HEK293 (cell line): ENCODE data around the gene PARPBP.
"Not testable (repeated sequence)": the region's sequence is repeated elsewhere in the genome, so short reads cannot be mapped to it uniquely, and the experiment has no call there.

ENCODE experiments used
- CTCF ChIA-PET: fragments of 350-600 bp; formaldehyde crosslinking; extraction: SDS; loops from one replicate; lab custom pipeline; 2021; ENCODE audit warnings: antibody characterized with exemption; lab: Yijun Ruan, JAX
- POLR2A ChIA-PET: fragments of 300-600 bp; formaldehyde crosslinking; extraction: SDS; loops from one replicate; lab custom pipeline; 2020; ENCODE audit warnings: antibody characterized with exemption, inconsistent platforms; lab: Yijun Ruan, JAX
- H3K27ac ChIP-seq: fragments of 200-500 bp; sonication (Bioruptor generic); 2 replicates; pipeline ENCODE4 v1.5.1; 2014; ENCODE audit warnings: low read depth, low read length, control low read depth, inconsistent platforms; ENCODE audit errors: extremely low read depth
- H3K36me3 ChIP-seq, 2 experiments: fragments of 200-500 bp in 1 of 2; sonication (Bioruptor generic) in 1 of 2; 1 replicate in 1 of 2; 2 replicates in 1 of 2; pipeline ENCODE4 v1.5.1; 2014 to 2017; ENCODE audit warnings: inconsistent platforms in 2 of 2, low read length in 2 of 2; ENCODE audit not compliant: control insufficient read depth in 2 of 2, insufficient read depth in 1 of 2
- H3K4me1 ChIP-seq: fragments of 200-500 bp; sonication (Bioruptor generic); 2 replicates; pipeline ENCODE4 v1.5.1; 2014; ENCODE audit warnings: mild to moderate bottlenecking, low read length, inconsistent platforms; ENCODE audit not compliant: control insufficient read depth, insufficient read depth
- H3K4me3 ChIP-seq: 2 replicates; pipeline ENCODE4 v1.5.1; 2011; ENCODE audit warnings: low read depth, mild to moderate bottlenecking, control low read depth, low read length, moderate library complexity
- H3K9me3 ChIP-seq: fragments of 200-500 bp; sonication (Bioruptor generic); 2 replicates; pipeline ENCODE4 v1.5.1; 2014; ENCODE audit warnings: low read depth, low read length, inconsistent platforms; ENCODE audit not compliant: control insufficient read depth, insufficient read depth
- HOXA7 ChIP-seq: sonication (generic); formaldehyde crosslinking; IDR thresholded peaks from 2 replicates; pipeline ENCODE4 v1.8.1; 2022; ENCODE audit warnings: missing genetic modification reagents, borderline replicate concordance
- KLF10 ChIP-seq: fragments of 450-650 bp; IDR thresholded peaks from 2 replicates; pipeline ENCODE4 v1.5.1; 2018; ENCODE audit warnings: missing biosample characterization, mild to moderate bottlenecking, missing genetic modification characterization
- KLF16 ChIP-seq: fragments of 450-650 bp; formaldehyde crosslinking; IDR thresholded peaks from 2 replicates; pipeline ENCODE4 v1.5.1; 2017; ENCODE audit warnings: missing biosample characterization, missing genetic modification characterization
- MZF1 ChIP-seq: fragments of 450-650 bp; formaldehyde crosslinking; IDR thresholded peaks from 2 replicates; pipeline ENCODE4 v1.5.1; 2017; ENCODE audit warnings: missing biosample characterization, missing genetic modification characterization, borderline replicate concordance
- RBAK ChIP-seq: fragments of 450-650 bp; formaldehyde crosslinking; IDR thresholded peaks from 2 replicates; pipeline ENCODE4 v1.5.1; 2016; ENCODE audit warnings: missing biosample characterization, missing genetic modification characterization
- SCRT1 ChIP-seq: fragments of 450-650 bp; formaldehyde crosslinking; IDR thresholded peaks from 2 replicates; pipeline ENCODE4 v1.5.1; 2016; ENCODE audit warnings: missing biosample characterization, missing genetic modification characterization, borderline replicate concordance
- ZNF132 ChIP-seq: fragments of 450-650 bp; formaldehyde crosslinking; IDR thresholded peaks from 2 replicates; pipeline ENCODE4 v1.5.1; 2017; ENCODE audit warnings: missing biosample characterization, missing genetic modification characterization, borderline replicate concordance
- ZNF133 ChIP-seq: fragments of 450-650 bp; formaldehyde crosslinking; IDR thresholded peaks from 2 replicates; pipeline ENCODE4 v1.5.1; 2016; ENCODE audit warnings: missing biosample characterization, missing genetic modification characterization
- ZNF19 ChIP-seq: fragments of 450-650 bp; formaldehyde crosslinking; IDR thresholded peaks from 2 replicates; pipeline ENCODE4; 2016; ENCODE audit warnings: missing biosample characterization, missing genetic modification characterization, low read depth
- ZNF24 ChIP-seq: fragments of 450-650 bp; formaldehyde crosslinking; IDR thresholded peaks from 2 replicates; pipeline ENCODE4 v1.5.1; 2016; ENCODE audit warnings: missing biosample characterization, missing genetic modification characterization
- ZNF341 ChIP-seq: fragments of 450-650 bp; formaldehyde crosslinking; IDR thresholded peaks from 2 replicates; pipeline ENCODE4; 2016; ENCODE audit warnings: low read depth, missing biosample characterization, missing genetic modification characterization
- ZNF521 ChIP-seq: fragments of 450-650 bp; formaldehyde crosslinking; IDR thresholded peaks from 2 replicates; pipeline ENCODE4 v1.5.1; 2017; ENCODE audit warnings: missing biosample characterization, mild to moderate bottlenecking, missing genetic modification characterization
- ZNF544 ChIP-seq: fragments of 450-650 bp; formaldehyde crosslinking; IDR thresholded peaks from 2 replicates; pipeline ENCODE4 v1.5.0; 2017; ENCODE audit warnings: missing biosample characterization, missing genetic modification characterization
- ZNF555 ChIP-seq: fragments of 450-650 bp; formaldehyde crosslinking; conservative IDR thresholded peaks from 2 replicates; pipeline ENCODE4 v1.5.1; 2017; ENCODE audit warnings: missing biosample characterization, mild to moderate bottlenecking, missing genetic modification characterization, inconsistent platforms
- ZNF768 ChIP-seq: fragments of 450-650 bp; formaldehyde crosslinking; IDR thresholded peaks from 2 replicates; pipeline ENCODE4 v1.5.1; 2018; ENCODE audit warnings: missing biosample characterization, mild to moderate bottlenecking, missing genetic modification characterization
- TF ChIP-seq, protein P1 (sequence below): fragments of 450-650 bp; IDR thresholded peaks from 2 replicates; pipeline ENCODE4 v1.5.1; 2018; ENCODE audit warnings: missing biosample characterization, missing genetic modification characterization
- TF ChIP-seq, protein P2 (sequence below): fragments of 450-650 bp; formaldehyde crosslinking; optimal IDR thresholded peaks from 2 replicates; pipeline ENCODE3; 2016; ENCODE audit warnings: missing biosample characterization, mild to moderate bottlenecking, missing genetic modification characterization
- TF ChIP-seq, protein P3 (sequence below): fragments of 450-650 bp; formaldehyde crosslinking; IDR thresholded peaks from 2 replicates; pipeline ENCODE4 v1.5.1; 2016; ENCODE audit warnings: missing biosample characterization, missing genetic modification characterization
- TF ChIP-seq, protein P4 (sequence below): fragments of 450-650 bp; formaldehyde crosslinking; IDR thresholded peaks from 2 replicates; pipeline ENCODE4 v1.5.1; 2017; ENCODE audit warnings: missing biosample characterization, missing genetic modification characterization

Gene PARPBP

DNA sequence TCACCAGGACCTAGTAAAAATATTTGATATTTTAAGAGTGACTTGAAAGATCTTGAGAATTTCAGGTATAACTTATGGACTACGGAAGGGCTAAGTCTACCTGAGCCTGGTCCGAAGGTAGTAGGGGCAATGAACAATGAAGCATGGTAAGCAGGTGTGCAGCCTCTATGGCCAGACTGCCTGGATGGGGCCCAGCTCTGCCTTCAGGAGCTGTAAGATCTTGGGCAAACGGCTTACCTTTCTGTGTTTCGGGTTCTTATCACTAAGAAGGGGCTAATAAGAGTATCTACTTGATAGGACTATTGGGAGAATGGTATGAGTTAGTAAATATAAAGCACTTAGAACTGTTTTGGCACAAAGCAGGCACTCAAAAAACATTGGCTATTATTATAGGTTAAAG is 39.1 kb upstream of the PARPBP start:
- Histone ChIP-seq H3K27ac (no peak overlapping the region), H3K4me3 (no peak overlapping the region), H3K4me1 (no peaks in the 10 kb centered on the region), H3K36me3 (peaks cover 44 to 77% of the 10 kb centered on the region in 2 experiments), H3K9me3 (no peaks in the 10 kb centered on the region)
- TF ChIP-seq, protein P1, sequence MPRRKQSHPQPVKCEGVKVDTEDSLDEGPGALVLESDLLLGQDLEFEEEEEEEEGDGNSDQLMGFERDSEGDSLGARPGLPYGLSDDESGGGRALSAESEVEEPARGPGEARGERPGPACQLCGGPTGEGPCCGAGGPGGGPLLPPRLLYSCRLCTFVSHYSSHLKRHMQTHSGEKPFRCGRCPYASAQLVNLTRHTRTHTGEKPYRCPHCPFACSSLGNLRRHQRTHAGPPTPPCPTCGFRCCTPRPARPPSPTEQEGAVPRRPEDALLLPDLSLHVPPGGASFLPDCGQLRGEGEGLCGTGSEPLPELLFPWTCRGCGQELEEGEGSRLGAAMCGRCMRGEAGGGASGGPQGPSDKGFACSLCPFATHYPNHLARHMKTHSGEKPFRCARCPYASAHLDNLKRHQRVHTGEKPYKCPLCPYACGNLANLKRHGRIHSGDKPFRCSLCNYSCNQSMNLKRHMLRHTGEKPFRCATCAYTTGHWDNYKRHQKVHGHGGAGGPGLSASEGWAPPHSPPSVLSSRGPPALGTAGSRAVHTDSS (tag by site-specific recombination) = no peak
- TF ChIP-seq MZF1 (no peak), ZNF132 (tag by site-specific recombination) (no peak), ZNF341 (tag by site-specific recombination) (no peak), KLF10 (no peak), ZNF24 (tag by site-specific recombination) (no peak), HOXA7 (CRISPR knock-in tag) (no peak), RBAK (tag by site-specific recombination) (no peak), ZNF521 (tag by site-specific recombination) (no peak), ZNF19 (no peak), ZNF768 (no peak), ZNF133 (tag by site-specific recombination) (no peak), KLF16 (tag by site-specific recombination) (no peak), ZNF555 (no peak), SCRT1 (no peak), ZNF544 (tag by site-specific recombination) (no peak)
- TF ChIP-seq, protein P2, sequence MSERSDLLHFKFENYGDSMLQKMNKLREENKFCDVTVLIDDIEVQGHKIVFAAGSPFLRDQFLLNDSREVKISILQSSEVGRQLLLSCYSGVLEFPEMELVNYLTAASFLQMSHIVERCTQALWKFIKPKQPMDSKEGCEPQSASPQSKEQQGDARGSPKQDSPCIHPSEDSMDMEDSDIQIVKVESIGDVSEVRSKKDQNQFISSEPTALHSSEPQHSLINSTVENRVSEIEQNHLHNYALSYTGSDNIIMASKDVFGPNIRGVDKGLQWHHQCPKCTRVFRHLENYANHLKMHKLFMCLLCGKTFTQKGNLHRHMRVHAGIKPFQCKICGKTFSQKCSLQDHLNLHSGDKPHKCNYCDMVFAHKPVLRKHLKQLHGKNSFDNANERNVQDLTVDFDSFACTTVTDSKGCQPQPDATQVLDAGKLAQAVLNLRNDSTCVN = no peak
- TF ChIP-seq, protein P3, sequence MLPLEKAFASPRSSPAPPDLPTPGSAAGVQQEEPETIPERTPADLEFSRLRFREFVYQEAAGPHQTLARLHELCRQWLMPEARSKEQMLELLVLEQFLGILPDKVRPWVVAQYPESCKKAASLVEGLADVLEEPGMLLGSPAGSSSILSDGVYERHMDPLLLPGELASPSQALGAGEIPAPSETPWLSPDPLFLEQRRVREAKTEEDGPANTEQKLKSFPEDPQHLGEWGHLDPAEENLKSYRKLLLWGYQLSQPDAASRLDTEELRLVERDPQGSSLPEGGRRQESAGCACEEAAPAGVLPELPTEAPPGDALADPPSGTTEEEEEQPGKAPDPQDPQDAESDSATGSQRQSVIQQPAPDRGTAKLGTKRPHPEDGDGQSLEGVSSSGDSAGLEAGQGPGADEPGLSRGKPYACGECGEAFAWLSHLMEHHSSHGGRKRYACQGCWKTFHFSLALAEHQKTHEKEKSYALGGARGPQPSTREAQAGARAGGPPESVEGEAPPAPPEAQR (tag by site-specific recombination) = no peak
- TF ChIP-seq, protein P4, sequence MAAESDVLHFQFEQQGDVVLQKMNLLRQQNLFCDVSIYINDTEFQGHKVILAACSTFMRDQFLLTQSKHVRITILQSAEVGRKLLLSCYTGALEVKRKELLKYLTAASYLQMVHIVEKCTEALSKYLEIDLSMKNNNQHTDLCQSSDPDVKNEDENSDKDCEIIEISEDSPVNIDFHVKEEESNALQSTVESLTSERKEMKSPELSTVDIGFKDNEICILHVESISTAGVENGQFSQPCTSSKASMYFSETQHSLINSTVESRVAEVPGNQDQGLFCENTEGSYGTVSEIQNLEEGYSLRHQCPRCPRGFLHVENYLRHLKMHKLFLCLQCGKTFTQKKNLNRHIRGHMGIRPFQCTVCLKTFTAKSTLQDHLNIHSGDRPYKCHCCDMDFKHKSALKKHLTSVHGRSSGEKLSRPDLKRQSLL (tag by site-specific recombination) = no peak
- ChIA-PET POLR2A (no interaction called here), CTCF (no interaction called here)

DNA sequence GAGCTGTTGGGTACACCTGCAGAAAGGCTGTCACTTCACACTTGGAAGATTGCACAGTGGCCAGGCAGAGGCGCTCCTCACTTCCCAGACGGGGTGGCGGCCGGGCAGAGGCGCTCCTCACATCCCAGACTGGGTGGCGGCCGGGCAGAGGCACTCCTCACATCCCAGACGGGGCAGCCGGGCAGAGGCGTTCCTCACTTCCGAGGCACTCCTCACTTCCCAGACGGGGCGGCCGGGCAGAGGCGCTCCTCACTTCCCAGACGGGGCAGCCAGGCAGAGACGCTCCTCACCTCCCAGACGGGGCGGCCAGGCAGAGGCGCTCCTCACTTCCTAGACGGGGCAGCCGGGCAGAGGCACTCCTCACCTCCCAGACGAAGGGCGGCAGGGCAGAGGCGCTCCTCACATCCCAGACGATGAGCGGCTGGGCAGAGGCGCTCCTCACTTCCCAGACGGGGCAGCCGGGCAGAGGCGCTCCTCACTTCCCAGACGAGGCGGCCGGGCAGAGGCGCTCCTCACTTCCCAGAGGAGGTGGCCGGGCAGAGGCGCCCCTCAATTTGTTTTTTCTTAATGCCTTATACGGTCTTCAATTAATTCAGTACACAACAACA is 30.7 kb upstream of the PARPBP start:
- CTCF ChIA-PET, H3K9me3 ChIP-seq, H3K27ac ChIP-seq, H3K4me1 ChIP-seq, H3K4me3 ChIP-seq: not testable (repeated sequence)
- H3K36me3 ChIP-seq = peaks cover 5 to 37% of the 10 kb centered on the region in 2 experiments; a peak in 2 of 3 replicates
- POLR2A ChIA-PET = interaction anchor here (0.6 kb wide), 1 partner anchor 30 kb away, joined by 3 read pairs; no protein-coding TSS in a partner anchor
